ENCODE measurements around the gene DCST1.
A peak's percentile ranks its signal among the peaks of the same experiment; 100 is the strongest.

The DCST1 gene

GRCh38 chr1:155001675-155002463 lies 31.8 kb upstream of the DCST1 start:
- peak; percentile 99 for DNase-seq

GRCh38 chr1:155002464-155003226 lies 31.0 kb upstream of the DCST1 start, which contains the start of gene ZBTB7B:
TSS of gene ZBTB7B (plus strand) at chr1:155002802. CDS start at chr1:155014661, 11,859 bp downstream.
- no peak for DNase-seq

GRCh38 chr1:155003227-155003765 lies 30.3 kb upstream of the DCST1 start:
- no peak for DNase-seq

GRCh38 chr1:155003766-155004351 lies 29.8 kb upstream of the DCST1 start:
- DNase-seq: no peak

GRCh38 chr1:155004352-155005075 lies 29.1 kb upstream of the DCST1 start:
- DNase-seq: no peak

GRCh38 chr1:155005076-155006011 lies 28.3 kb upstream of the DCST1 start:
- no peak for DNase-seq

- DNase-seq: peak; percentile 74
Observed at GRCh38 chr1:155006601-155007101, 27.0 kb upstream of the DCST1 start.

- DNase-seq: no peak
Observed at GRCh38 chr1:155007251-155007828, 26.3 kb upstream of the DCST1 start.

GRCh38 chr1:155008015-155008941 lies 25.3 kb upstream of the DCST1 start:
- DNase-seq: peak; percentile 86

- no peak for DNase-seq
Observed at GRCh38 chr1:155009221-155009711, 24.4 kb upstream of the DCST1 start.

GRCh38 chr1:155009742-155010141 lies 23.9 kb upstream of the DCST1 start:
- no peak for DNase-seq

GRCh38 chr1:155010211-155010918 lies 23.3 kb upstream of the DCST1 start:
- peak; percentile 66 for DNase-seq

GRCh38 chr1:155011004-155011416 lies 22.6 kb upstream of the DCST1 start:
- no peak for DNase-seq

GRCh38 chr1:155011437-155012025 lies 22.1 kb upstream of the DCST1 start:
- no peak for DNase-seq

GRCh38 chr1:155012026-155012546 lies 21.5 kb upstream of the DCST1 start:
- peak; percentile 72 for DNase-seq

GRCh38 chr1:155012776-155013602 lies 20.6 kb upstream of the DCST1 start:
- DNase-seq: no peak

- no peak for DNase-seq
Observed at GRCh38 chr1:155013632-155014031, 20.0 kb upstream of the DCST1 start.
